ENCODE measurements around the gene CDH3.

DNA sequence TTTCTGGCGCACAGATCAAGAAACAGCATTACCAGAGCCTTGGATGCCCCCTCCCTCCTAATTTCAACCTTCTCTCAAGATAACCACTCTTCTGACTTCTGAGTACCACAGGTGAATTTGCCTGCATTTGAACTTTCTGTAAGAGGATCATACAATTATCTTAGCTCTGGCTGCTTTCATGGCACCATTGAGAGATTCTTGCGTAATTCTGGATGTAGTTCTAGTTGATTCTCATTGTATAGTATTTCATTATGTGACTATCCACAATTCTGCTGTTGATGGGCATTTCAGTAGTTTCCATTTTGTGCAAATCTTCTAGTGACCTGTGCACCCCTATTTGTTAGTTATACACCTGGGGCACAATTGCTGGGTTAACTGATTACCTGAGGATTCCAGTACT lies 7.5 kb downstream of the CDH3 start:
- TF ChIP-seq, protein P1, sequence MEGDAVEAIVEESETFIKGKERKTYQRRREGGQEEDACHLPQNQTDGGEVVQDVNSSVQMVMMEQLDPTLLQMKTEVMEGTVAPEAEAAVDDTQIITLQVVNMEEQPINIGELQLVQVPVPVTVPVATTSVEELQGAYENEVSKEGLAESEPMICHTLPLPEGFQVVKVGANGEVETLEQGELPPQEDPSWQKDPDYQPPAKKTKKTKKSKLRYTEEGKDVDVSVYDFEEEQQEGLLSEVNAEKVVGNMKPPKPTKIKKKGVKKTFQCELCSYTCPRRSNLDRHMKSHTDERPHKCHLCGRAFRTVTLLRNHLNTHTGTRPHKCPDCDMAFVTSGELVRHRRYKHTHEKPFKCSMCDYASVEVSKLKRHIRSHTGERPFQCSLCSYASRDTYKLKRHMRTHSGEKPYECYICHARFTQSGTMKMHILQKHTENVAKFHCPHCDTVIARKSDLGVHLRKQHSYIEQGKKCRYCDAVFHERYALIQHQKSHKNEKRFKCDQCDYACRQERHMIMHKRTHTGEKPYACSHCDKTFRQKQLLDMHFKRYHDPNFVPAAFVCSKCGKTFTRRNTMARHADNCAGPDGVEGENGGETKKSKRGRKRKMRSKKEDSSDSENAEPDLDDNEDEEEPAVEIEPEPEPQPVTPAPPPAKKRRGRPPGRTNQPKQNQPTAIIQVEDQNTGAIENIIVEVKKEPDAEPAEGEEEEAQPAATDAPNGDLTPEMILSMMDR (conservative IDR thresholded peaks at IDR 0.05; ENCODE audit: low read length): no peak
- TF ChIP-seq EZH2phosphoT487 (IDR thresholded peaks at IDR 0.05; ENCODE audit: borderline replicate concordance): no peak

Measured in Loucy (cell line).